HG02840 (cell line): ENCODE data around the gene MCM9.
A peak's percentile ranks its signal among the peaks of the same experiment; 100 is the strongest.
"Not testable (repeated sequence)": the region's sequence is repeated elsewhere in the genome, so short reads cannot be mapped to it uniquely, and the experiment has no call there.

Experiments
- ATAC-seq: cut with Tn5 transposase; IDR thresholded peaks from one replicate; pipeline ENCODE4 v1.9.1; 2021; ENCODE audit warnings: mild to moderate bottlenecking, moderate library complexity, moderate number of reproducible peaks; ENCODE audit not compliant: unreplicated experiment, low FRiP score

Gene MCM9

GRCh38 chr6:118869350-118869749 is 65.6 kb downstream of the MCM9 start:
- ATAC-seq, result no peak

- ATAC-seq, result not testable (repeated sequence)
Measured at GRCh38 chr6:118868901-118869300, 66.1 kb downstream of the MCM9 start.

- ATAC-seq, result no peak
Measured at GRCh38 chr6:118867181-118867580, 67.8 kb downstream of the MCM9 start.

- ATAC-seq, result no peak
Measured at GRCh38 chr6:118865100-118865391, 69.9 kb downstream of the MCM9 start.

- ATAC-seq, result no peak
Measured at GRCh38 chr6:118864341-118865099, 70.4 kb downstream of the MCM9 start.

- no peak for ATAC-seq
Measured at GRCh38 chr6:118862443-118862842, 72.5 kb downstream of the MCM9 start.

- no peak for ATAC-seq
Measured at GRCh38 chr6:118860880-118861279, 74.1 kb downstream of the MCM9 start.

GRCh38 chr6:118860363-118860762 is 74.6 kb downstream of the MCM9 start:
- no peak for ATAC-seq

GRCh38 chr6:118859517-118860064 is 75.4 kb downstream of the MCM9 start:
- no peak for ATAC-seq

GRCh38 chr6:118856301-118856700 is 78.7 kb downstream of the MCM9 start:
- ATAC-seq, result no peak

- ATAC-seq, result no peak
Measured at GRCh38 chr6:118853408-118853807, 81.6 kb downstream of the MCM9 start.

GRCh38 chr6:118844915-118845314 is 90.0 kb downstream of the MCM9 start:
- ATAC-seq, result peak; percentile 56

GRCh38 chr6:118843685-118844390 is 91.1 kb downstream of the MCM9 start:
- peak; percentile 87 for ATAC-seq

- no peak for ATAC-seq
Measured at GRCh38 chr6:118830691-118831090, 104.3 kb downstream of the MCM9 start.

- no peak for ATAC-seq
Measured at GRCh38 chr6:118829817-118830478, 105.0 kb downstream of the MCM9 start.

GRCh38 chr6:118826096-118826495 is 108.9 kb downstream of the MCM9 start:
- no peak for ATAC-seq

- ATAC-seq, result no peak
Measured at GRCh38 chr6:118825661-118826060, 109.3 kb downstream of the MCM9 start.

GRCh38 chr6:118815495-118815894 is 119.5 kb downstream of the MCM9 start:
- no peak for ATAC-seq

- ATAC-seq, result no peak
Measured at GRCh38 chr6:118813775-118814174, 121.2 kb downstream of the MCM9 start.

GRCh38 chr6:118812970-118813369 is 122.0 kb downstream of the MCM9 start:
- no peak for ATAC-seq

GRCh38 chr6:118810420-118811027 is 124.4 kb downstream of the MCM9 start:
- ATAC-seq, result peak; percentile 82
